ENCODE results near the gene SAMD4A.

SAMD4A gene

GRCh38 chr14:54686871-54687749 lies 120.2 kb downstream of the SAMD4A start:
- DNase-seq = no peak

GRCh38 chr14:54687750-54688119 lies 120.8 kb downstream of the SAMD4A start:
- no peak for DNase-seq

GRCh38 chr14:54688229-54688628 lies 121.3 kb downstream of the SAMD4A start:
- no peak for DNase-seq

GRCh38 chr14:54689928-54690327 lies 123.0 kb downstream of the SAMD4A start:
- DNase-seq = no peak

- DNase-seq = no peak
These were observed 124.0 kb downstream of the SAMD4A start for GRCh38 chr14:54690887-54691286.

GRCh38 chr14:54691525-54692283 lies 124.8 kb downstream of the SAMD4A start:
- peak; percentile 33 for DNase-seq

GRCh38 chr14:54692284-54692772 lies 125.4 kb downstream of the SAMD4A start:
- no peak for DNase-seq

GRCh38 chr14:54693761-54694160 lies 126.8 kb downstream of the SAMD4A start:
- DNase-seq = no peak

- DNase-seq = no peak
These were observed 128.3 kb downstream of the SAMD4A start for GRCh38 chr14:54695196-54695595.

- no peak for DNase-seq
These were observed 130.1 kb downstream of the SAMD4A start for GRCh38 chr14:54697001-54697400.

GRCh38 chr14:54697803-54698202 lies 130.9 kb downstream of the SAMD4A start:
- no peak for DNase-seq

GRCh38 chr14:54698501-54698900 lies 131.6 kb downstream of the SAMD4A start:
- DNase-seq = no peak

GRCh38 chr14:54698966-54699530 lies 132.1 kb downstream of the SAMD4A start:
- no peak for DNase-seq

- DNase-seq = no peak
These were observed 132.8 kb downstream of the SAMD4A start for GRCh38 chr14:54699735-54700134.

GRCh38 chr14:54700717-54701116 lies 133.8 kb downstream of the SAMD4A start:
- no peak for DNase-seq

- DNase-seq = no peak
These were observed 135.1 kb downstream of the SAMD4A start for GRCh38 chr14:54702014-54702491.

- DNase-seq = no peak
These were observed 135.6 kb downstream of the SAMD4A start for GRCh38 chr14:54702492-54702891.

- DNase-seq = no peak
These were observed 136.2 kb downstream of the SAMD4A start for GRCh38 chr14:54703082-54703481.

- no peak for DNase-seq
These were observed 136.8 kb downstream of the SAMD4A start for GRCh38 chr14:54703724-54704123.

- DNase-seq = no peak
These were observed 137.8 kb downstream of the SAMD4A start for GRCh38 chr14:54704768-54705167.

GRCh38 chr14:54706769-54707168 lies 139.8 kb downstream of the SAMD4A start:
- DNase-seq = no peak

- DNase-seq = no peak
These were observed 141.2 kb downstream of the SAMD4A start for GRCh38 chr14:54708161-54708560.

GRCh38 chr14:54708982-54709381 lies 142.1 kb downstream of the SAMD4A start:
- no peak for DNase-seq
